ENCODE data around the gene CBLIF. TPM values are rescaled to one million over a fixed set of nuclear protein-coding genes. Genes with fewer than 3 reads are reported as not detected.

Gene CBLIF
- total RNA-seq, 1 experiment from 2014 or later, result not detected

DNA sequence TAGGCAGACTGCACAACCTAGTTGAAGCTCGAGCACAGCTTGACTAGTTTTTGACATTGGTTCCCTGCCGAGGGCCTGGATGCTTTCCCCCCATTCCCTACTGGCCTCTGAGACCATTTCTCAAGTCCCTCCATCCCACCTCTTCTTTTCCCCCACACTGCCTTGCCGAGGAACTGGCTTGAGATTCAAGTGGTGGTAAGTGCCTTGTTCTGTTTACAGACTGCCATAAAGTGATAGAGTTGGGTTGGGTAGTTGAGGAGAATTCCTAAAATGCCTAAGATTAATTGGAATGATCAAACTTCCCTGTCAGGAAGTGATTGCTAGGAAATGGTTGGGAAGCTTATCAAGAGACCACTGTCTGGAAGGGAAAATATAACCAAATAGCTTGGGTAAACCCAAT lies 50.9 kb downstream of the CBLIF start:
- Histone ChIP-seq H3K9me2 (ENCODE audit: insufficient read depth) (no peaks in the 10 kb centered on the region), H3K9me3 (ENCODE audit: insufficient read depth, low read depth) (no peaks in the 10 kb centered on the region), H3K27ac (no peak overlapping the region), H3K36me3 (ENCODE audit: low read depth) (peaks cover 45% of the 10 kb centered on the region), H3F3A (ENCODE audit: insufficient read depth, low read depth) (peaks cover 8% of the 10 kb centered on the region; the same call in 1 of the 2 replicates), H3K4me3 (no peak overlapping the region), H3K4me1 (replicated peaks; ENCODE audit: insufficient read depth) (no peaks in the 10 kb centered on the region), H3K79me2 (ENCODE audit: low read depth) (no peaks in the 10 kb centered on the region), H2AFZ (no peak overlapping the region), H3K27me3 (ENCODE audit: insufficient read depth, low read depth) (no peaks in the 10 kb centered on the region), H3K4me2 (no peak overlapping the region), H4K20me1 (ENCODE audit: insufficient read depth) (no peaks in the 10 kb centered on the region)
- ChIA-PET CTCF (no interaction called here), POLR2A (ENCODE audit: unreplicated experiment) (no interaction called here)
- BruUV-seq (replicated peaks), result no TSS peak
- DNase-seq, result no peak
- TF ChIP-seq CTCF (conservative IDR thresholded peaks at IDR 0.05), result no peak
- no peak for TF ChIP-seq EZH2 (IDR thresholded peaks at IDR 0.05; ENCODE audit: low read depth)
- intact Hi-C loops (cut with micrococcal nuclease; ENCODE audit: unreplicated experiment), result no loop called here

DNA sequence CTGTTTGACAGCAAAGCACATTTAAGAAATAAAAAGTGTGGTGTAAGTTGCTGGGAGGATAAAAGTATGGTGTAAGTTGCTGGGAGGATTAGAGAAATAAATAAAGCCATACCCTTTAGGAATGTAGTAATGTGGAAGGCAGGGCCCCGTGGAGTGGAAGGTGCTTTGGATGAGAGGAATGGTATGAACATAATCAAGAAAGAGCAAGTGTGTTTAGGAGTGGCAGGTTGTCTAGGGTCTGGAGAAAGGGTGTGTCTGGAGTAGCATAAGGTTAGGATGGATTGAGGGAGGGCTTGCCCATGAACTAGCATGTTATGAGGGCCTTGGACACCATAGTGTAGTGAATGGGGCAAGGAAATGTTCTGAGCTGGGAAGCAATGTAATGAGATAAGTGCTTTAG lies 52.8 kb downstream of the CBLIF start:
- DNase-seq, result no peak
- no peaks in the 10 kb centered on the region for H3K9me2 ChIP-seq (ENCODE audit: insufficient read depth)
- no peak overlapping the region for H3K4me2 ChIP-seq
- no peaks in the 10 kb centered on the region for H3K9me3 ChIP-seq (ENCODE audit: insufficient read depth, low read depth)
- H2AFZ ChIP-seq, result no peak overlapping the region
- BruUV-seq (replicated peaks), result no TSS peak
- H3K27me3 ChIP-seq (ENCODE audit: insufficient read depth, low read depth), result no peaks in the 10 kb centered on the region
- peaks cover 14% of the 10 kb centered on the region for H3F3A ChIP-seq (ENCODE audit: insufficient read depth, low read depth)
- TF ChIP-seq EZH2 (IDR thresholded peaks at IDR 0.05; ENCODE audit: low read depth) (no peak), CTCF (conservative IDR thresholded peaks at IDR 0.05) (no peak)
- intact Hi-C loops (cut with micrococcal nuclease; ENCODE audit: unreplicated experiment), result no loop called here
- H3K79me2 ChIP-seq (ENCODE audit: low read depth), result peaks cover 10% of the 10 kb centered on the region
- H3K4me1 ChIP-seq (replicated peaks; ENCODE audit: insufficient read depth), result peaks cover 9% of the 10 kb centered on the region
- no peak overlapping the region for H3K27ac ChIP-seq
- H4K20me1 ChIP-seq (ENCODE audit: insufficient read depth), result no peaks in the 10 kb centered on the region
- CTCF ChIA-PET, result no interaction called here
- H3K36me3 ChIP-seq (ENCODE audit: low read depth), result peaks cover 54% of the 10 kb centered on the region
- H3K4me3 ChIP-seq, result no peak overlapping the region
- POLR2A ChIA-PET (ENCODE audit: unreplicated experiment), result no interaction called here

DNA sequence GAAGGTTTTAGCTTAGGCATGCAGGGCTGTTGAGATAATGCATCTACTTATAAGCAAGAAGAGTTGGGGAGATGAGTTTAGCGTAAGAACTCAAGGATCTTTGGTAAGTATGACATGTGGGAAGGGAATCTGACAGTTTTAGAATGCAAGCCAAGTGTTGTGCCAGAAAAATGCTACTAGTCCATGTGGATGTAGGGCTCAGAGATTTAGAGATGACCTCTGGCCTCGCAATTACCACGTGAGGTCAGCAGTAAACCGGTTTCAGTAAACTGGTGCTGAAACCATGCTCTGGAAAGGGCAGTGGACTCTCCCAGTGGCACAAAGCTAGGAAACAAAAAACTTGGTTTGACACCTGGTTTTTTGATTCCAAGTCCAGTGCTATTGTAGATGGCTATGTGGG lies 53.7 kb downstream of the CBLIF start:
- CTCF ChIA-PET, result no interaction called here
- no TSS peak for BruUV-seq (replicated peaks)
- H3K36me3 ChIP-seq (ENCODE audit: low read depth), result peaks cover 49% of the 10 kb centered on the region

More for the DNA sequence above, 53.7 kb downstream of the CBLIF start:
- no peaks in the 10 kb centered on the region for H3K27me3 ChIP-seq (ENCODE audit: insufficient read depth, low read depth)
- no peak overlapping the region for H3K27ac ChIP-seq
- POLR2A ChIA-PET (ENCODE audit: unreplicated experiment), result no interaction called here
- DNase-seq, result no peak
- no peak for TF ChIP-seq CTCF (conservative IDR thresholded peaks at IDR 0.05)
- TF ChIP-seq EZH2 (IDR thresholded peaks at IDR 0.05; ENCODE audit: low read depth), result no peak
- H3K9me2 ChIP-seq (ENCODE audit: insufficient read depth), result no peaks in the 10 kb centered on the region
- no peak overlapping the region for H3K4me2 ChIP-seq
- H3K9me3 ChIP-seq (ENCODE audit: insufficient read depth, low read depth), result no peaks in the 10 kb centered on the region
- H3K79me2 ChIP-seq (ENCODE audit: low read depth), result peaks cover 10% of the 10 kb centered on the region
- intact Hi-C loops (cut with micrococcal nuclease; ENCODE audit: unreplicated experiment), result no loop called here
- H2AFZ ChIP-seq, result no peak overlapping the region
- H3K4me1 ChIP-seq (replicated peaks; ENCODE audit: insufficient read depth), result peaks cover 17% of the 10 kb centered on the region
- peaks cover 20% of the 10 kb centered on the region for H3F3A ChIP-seq (ENCODE audit: insufficient read depth, low read depth)
- no peak overlapping the region for H3K4me3 ChIP-seq
- peaks cover 3% of the 10 kb centered on the region for H4K20me1 ChIP-seq (ENCODE audit: insufficient read depth)
